GM13976 (cell line): ENCODE measurements around the gene THADA.

Source experiments
- DNase-seq: peaks from one replicate; pipeline ENCODE4 v3.0.0; 2012; ENCODE audit warnings: low spot score
- in situ Hi-C: fragments of 300-500 bp; cut with MboI; formaldehyde crosslinking; loops from one replicate; pipeline ENCODE4 v1.12.0; 2022; ENCODE audit warnings: low sequenced_read_pairs, mixed read lengths, inconsistent platforms; ENCODE audit not compliant: unreplicated experiment
- TF ChIP-seq, protein P1 (sequence below): IDR thresholded peaks from 2 replicates; pipeline ENCODE4 v1.5.1; 2012; ENCODE audit warnings: borderline replicate concordance, mild to moderate bottlenecking; ENCODE audit not compliant: insufficient read depth; ENCODE audit errors: extremely low read depth, missing control alignments, control extremely low read depth

Gene THADA

GRCh38 chr2:43220229-43220751, 375.5 kb downstream of the THADA start:
- TF ChIP-seq, protein P1, sequence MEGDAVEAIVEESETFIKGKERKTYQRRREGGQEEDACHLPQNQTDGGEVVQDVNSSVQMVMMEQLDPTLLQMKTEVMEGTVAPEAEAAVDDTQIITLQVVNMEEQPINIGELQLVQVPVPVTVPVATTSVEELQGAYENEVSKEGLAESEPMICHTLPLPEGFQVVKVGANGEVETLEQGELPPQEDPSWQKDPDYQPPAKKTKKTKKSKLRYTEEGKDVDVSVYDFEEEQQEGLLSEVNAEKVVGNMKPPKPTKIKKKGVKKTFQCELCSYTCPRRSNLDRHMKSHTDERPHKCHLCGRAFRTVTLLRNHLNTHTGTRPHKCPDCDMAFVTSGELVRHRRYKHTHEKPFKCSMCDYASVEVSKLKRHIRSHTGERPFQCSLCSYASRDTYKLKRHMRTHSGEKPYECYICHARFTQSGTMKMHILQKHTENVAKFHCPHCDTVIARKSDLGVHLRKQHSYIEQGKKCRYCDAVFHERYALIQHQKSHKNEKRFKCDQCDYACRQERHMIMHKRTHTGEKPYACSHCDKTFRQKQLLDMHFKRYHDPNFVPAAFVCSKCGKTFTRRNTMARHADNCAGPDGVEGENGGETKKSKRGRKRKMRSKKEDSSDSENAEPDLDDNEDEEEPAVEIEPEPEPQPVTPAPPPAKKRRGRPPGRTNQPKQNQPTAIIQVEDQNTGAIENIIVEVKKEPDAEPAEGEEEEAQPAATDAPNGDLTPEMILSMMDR = no peak
- DNase-seq = no peak
- in situ Hi-C loops = no loop called here

DNA sequence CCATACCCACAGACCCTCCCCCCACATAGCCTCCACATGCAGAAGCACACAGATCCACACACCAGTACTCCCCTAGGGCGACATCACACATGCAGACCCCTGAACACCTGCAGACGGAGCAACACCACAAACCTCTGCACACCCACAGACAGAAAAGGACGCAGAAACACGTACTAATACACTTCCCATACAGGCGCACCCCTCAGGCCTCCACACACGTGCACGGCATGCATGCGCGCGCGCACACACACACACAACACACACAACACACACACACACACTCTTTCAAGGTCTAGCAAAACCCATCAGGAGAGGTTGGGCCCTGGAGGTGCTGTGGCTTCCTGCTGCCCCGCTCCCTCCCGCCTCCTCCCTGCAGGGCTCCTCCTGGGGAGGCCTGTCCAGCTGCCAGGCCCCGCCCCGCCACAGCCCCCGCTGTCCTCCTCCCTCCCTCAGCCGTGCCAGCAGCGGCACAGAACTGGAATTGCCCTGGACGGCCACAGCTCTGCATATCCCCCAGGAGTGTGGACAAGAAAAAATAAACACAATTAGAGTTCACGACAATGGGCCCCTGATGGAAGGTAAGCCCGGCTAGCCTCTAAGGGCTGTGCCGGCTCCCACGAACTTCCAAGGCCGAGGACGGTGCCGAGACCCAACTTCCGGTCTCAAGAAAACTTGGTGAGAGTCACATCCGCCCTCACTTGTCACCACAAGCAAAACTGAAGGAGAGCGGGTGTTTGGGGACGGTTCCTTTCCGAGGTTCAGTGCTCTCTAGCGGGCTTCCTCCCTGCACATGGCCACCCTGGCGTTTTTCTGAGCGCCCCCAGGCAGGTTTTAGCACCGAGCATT, 376.2 kb downstream of the THADA start:
- TF ChIP-seq, protein P1 = no peak
- in situ Hi-C loops = no loop called here
- peak; percentile 88 for DNase-seq

DNA sequence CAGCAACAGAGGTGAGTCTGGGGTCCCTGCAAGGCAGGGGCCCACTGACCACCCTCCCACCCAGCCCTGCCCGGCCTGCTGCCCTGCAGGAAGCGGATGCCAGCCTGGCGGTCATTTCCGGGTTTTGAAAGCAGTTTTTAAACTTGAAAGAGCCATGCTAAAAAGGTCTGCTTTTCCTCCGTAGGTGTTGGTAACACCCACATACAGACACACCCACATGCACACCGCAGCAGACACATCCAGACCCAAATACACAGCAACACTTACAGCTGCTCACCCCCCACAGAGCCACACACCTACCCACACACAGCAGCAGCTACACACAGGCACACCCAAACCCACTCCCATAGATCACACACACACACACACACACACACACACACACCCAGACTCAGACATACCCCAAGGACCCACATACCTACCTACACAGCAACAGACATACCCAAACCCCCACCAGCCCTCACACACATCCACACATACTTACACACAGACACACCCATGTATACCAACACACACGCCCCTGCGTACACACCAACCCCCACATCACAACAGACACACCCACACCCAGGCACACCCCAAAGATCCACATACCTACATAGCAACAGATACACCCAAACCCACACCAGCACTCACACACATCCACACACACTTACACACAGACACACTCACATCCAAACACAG, 377.0 kb downstream of the THADA start:
- in situ Hi-C loops = no loop called here
- DNase-seq = peak; percentile 67
- TF ChIP-seq, protein P1 = no peak

DNA sequence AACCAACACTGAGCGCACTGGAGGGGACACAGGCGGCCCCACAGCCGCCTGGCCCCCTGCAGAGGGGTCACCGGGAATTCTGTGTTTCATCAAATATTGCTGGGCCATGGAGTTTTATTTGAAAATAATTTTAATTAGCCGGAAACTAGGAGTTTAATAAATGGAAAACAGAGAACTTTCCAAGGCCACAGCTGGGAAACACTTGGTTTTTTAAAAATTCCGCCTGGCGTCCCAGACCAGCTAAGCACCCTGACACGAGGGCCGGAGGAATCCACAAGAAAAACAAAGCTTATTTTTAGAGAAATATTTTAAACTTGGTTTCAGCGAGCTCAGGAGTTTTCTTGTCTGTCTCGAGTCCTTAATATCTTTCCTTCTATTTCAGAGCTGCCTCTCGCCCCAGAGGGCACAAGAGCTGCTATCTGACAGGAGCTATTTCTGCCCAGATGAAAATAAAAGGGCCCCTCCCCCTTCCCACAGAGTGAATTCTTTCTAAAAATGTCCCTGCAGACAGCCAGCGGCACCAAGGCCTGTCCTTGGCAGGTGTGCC, 377.6 kb downstream of the THADA start:
- TF ChIP-seq, protein P1 = no peak

GRCh38 chr2:43217228-43218154, 378.3 kb downstream of the THADA start:
- in situ Hi-C loops = no loop called here
- TF ChIP-seq, protein P1 = no peak
- DNase-seq = no peak

More for the DNA sequence above, 377.6 kb downstream of the THADA start:
- DNase-seq = no peak
- in situ Hi-C loops = no loop called here

DNA sequence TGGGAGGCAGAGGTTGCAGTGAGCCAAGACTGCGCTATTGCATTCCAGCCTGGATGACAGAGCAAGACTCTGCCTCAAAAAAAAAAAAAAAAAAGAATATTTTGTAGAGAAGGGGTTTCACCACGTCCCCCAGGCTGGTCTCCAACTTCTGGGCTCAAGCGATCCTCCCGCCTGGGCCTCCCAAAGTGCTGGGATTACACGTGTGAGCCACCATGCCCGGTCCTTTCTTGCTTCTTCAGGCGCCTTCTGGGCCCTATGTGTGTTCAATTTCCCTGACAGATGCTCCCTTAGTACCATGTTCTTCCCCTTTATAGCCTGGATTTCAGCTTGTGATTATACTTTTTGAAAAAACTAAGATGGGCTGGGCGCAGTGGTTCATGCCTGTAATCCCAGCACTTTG, 379.2 kb downstream of the THADA start:
- in situ Hi-C loops = no loop called here

More for the DNA sequence above, 379.2 kb downstream of the THADA start:
- no peak for DNase-seq
- TF ChIP-seq, protein P1 = no peak
